Neural crest cell (in vitro differentiated cells): Measurements from ENCODE around the gene ASIC5. TPM values are rescaled to one million over a fixed set of nuclear protein-coding genes. Genes with fewer than 3 reads are reported as not detected.

Source experiments
- DNase-seq: peaks from one replicate; pipeline ENCODE4 v3.0.0; 2021; ENCODE audit warnings: low read depth, mixed read lengths, low spot score
- H3K27ac Mint-ChIP-seq: one replicate; pipeline ENCODE4 v1.8.0; 2021; ENCODE audit warnings: mild to moderate bottlenecking, mixed read lengths; ENCODE audit not compliant: unreplicated experiment
- H3K27me3 Mint-ChIP-seq: 2 replicates; pipeline ENCODE4 v1.8.0; 2021; ENCODE audit warnings: low read depth, mild to moderate bottlenecking, mixed read lengths
- H3K36me3 Mint-ChIP-seq: 2 replicates; pipeline ENCODE4 v1.8.0; 2021; ENCODE audit warnings: low read depth, mild to moderate bottlenecking, mixed read lengths
- H3K4me1 Mint-ChIP-seq: 2 replicates; pipeline ENCODE4 v1.8.0; 2021; ENCODE audit warnings: mixed read lengths
- H3K4me3 Mint-ChIP-seq: one replicate; pipeline ENCODE4 v1.8.0; 2021; ENCODE audit warnings: mild to moderate bottlenecking, mixed read lengths
- H3K9me3 Mint-ChIP-seq: 2 replicates; pipeline ENCODE4 v1.8.0; 2021; ENCODE audit warnings: mixed read lengths
- total RNA-seq: library from RNA; stranded (reverse); gene quantifications from 2 replicates; pipeline ENCODE4 v1.2.1, GENCODE V29; 2021
- TF ChIP-seq, protein P1 (sequence below): fragments of 200-600 bp; sonication (generic); conservative IDR thresholded peaks from 2 replicates; pipeline ENCODE4 v1.5.0; 2021; ENCODE audit warnings: antibody characterized with exemption, mild to moderate bottlenecking

The ASIC5 gene
- total RNA-seq, 1 donor from 2014 or later, result not detected

GRCh38 chr4:155837203-155837796, 28.8 kb downstream of the ASIC5 start:
- H3K36me3 Mint-ChIP-seq, result no peaks in the 10 kb centered on the region
- no peaks in the 10 kb centered on the region for H3K4me1 Mint-ChIP-seq
- peaks cover 3% of the 10 kb centered on the region for H3K9me3 Mint-ChIP-seq
- no peak for DNase-seq
- H3K27me3 Mint-ChIP-seq, result no peaks in the 10 kb centered on the region
- no peak overlapping the region for H3K4me3 Mint-ChIP-seq
- TF ChIP-seq, protein P1, sequence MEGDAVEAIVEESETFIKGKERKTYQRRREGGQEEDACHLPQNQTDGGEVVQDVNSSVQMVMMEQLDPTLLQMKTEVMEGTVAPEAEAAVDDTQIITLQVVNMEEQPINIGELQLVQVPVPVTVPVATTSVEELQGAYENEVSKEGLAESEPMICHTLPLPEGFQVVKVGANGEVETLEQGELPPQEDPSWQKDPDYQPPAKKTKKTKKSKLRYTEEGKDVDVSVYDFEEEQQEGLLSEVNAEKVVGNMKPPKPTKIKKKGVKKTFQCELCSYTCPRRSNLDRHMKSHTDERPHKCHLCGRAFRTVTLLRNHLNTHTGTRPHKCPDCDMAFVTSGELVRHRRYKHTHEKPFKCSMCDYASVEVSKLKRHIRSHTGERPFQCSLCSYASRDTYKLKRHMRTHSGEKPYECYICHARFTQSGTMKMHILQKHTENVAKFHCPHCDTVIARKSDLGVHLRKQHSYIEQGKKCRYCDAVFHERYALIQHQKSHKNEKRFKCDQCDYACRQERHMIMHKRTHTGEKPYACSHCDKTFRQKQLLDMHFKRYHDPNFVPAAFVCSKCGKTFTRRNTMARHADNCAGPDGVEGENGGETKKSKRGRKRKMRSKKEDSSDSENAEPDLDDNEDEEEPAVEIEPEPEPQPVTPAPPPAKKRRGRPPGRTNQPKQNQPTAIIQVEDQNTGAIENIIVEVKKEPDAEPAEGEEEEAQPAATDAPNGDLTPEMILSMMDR, result no peak
- H3K27ac Mint-ChIP-seq, result no peak overlapping the region

- no peak overlapping the region for H3K4me3 Mint-ChIP-seq
- TF ChIP-seq, protein P1, result no peak
- no peaks in the 10 kb centered on the region for H3K27me3 Mint-ChIP-seq
- no peak for DNase-seq
- peaks cover 4% of the 10 kb centered on the region for H3K9me3 Mint-ChIP-seq
- H3K36me3 Mint-ChIP-seq, result no peaks in the 10 kb centered on the region
- no peak overlapping the region for H3K27ac Mint-ChIP-seq
- H3K4me1 Mint-ChIP-seq, result no peaks in the 10 kb centered on the region
Observed at GRCh38 chr4:155832664-155833063, 33.4 kb downstream of the ASIC5 start.

DNA sequence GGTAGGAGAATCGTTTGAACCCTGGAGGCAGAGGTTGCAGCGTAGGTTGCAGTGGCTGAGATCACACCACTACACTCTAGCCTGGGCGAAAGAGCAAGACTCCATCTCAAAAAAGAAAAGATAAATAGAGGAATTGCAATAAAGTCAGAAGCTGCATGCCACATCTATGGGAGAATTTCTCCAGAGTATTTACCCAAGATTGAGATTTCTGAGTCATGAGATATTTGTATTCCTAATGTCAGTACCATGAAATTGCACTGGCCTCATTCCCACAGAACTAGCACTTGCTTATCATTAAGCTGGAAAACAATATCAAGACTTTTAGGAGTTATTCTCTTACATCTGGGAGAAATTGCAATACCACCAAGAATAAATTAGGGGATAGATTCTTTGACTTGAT, 37.4 kb downstream of the ASIC5 start:
- no peak for DNase-seq
- TF ChIP-seq, protein P1, result no peak
- Mint-ChIP-seq H3K9me3 (peaks cover 2% of the 10 kb centered on the region), H3K36me3 (no peaks in the 10 kb centered on the region), H3K4me3 (no peak overlapping the region), H3K4me1 (no peaks in the 10 kb centered on the region), H3K27ac (no peak overlapping the region), H3K27me3 (no peaks in the 10 kb centered on the region)

DNA sequence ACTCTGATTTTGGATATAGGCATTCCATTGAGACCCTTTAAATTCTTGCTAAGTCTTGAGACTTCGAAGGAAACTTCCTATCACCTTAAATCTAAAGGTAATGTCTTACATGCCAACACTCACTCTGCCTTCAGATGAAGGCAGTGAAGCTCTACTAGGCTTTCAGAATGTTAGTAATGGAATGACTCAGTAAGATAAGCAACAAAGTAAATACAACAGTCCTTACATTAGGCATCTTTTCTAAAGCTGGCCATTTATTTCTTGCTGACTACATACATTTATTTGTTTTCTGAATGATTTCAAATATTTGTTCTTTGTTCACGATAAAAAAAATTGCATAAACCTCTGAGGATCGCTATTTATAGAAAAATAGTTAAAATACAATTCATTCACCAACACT, 43.5 kb downstream of the ASIC5 start:
- no peak for DNase-seq
- TF ChIP-seq, protein P1, result no peak
- Mint-ChIP-seq H3K36me3 (no peaks in the 10 kb centered on the region), H3K27me3 (no peaks in the 10 kb centered on the region), H3K4me3 (no peak overlapping the region), H3K27ac (no peak overlapping the region), H3K4me1 (no peaks in the 10 kb centered on the region), H3K9me3 (no peaks in the 10 kb centered on the region)

- TF ChIP-seq, protein P1, result no peak
- H3K4me3 Mint-ChIP-seq, result no peak overlapping the region
- no peaks in the 10 kb centered on the region for H3K36me3 Mint-ChIP-seq
- no peaks in the 10 kb centered on the region for H3K9me3 Mint-ChIP-seq
- H3K27ac Mint-ChIP-seq, result no peak overlapping the region
- H3K4me1 Mint-ChIP-seq, result no peaks in the 10 kb centered on the region
- no peak for DNase-seq
- no peaks in the 10 kb centered on the region for H3K27me3 Mint-ChIP-seq
Observed at GRCh38 chr4:155820887-155821518, 45.1 kb downstream of the ASIC5 start.
